Inflammatory macrophage treated with lipopolysaccharide for 4 hours (primary cell): ENCODE results near the gene CHST15.

ENCODE experiments used
- DNase-seq: peaks from one replicate; pipeline ENCODE4 v3.0.0-alpha.2; 2020

The CHST15 gene

GRCh38 chr10:123993534-123994416 lies 99.6 kb downstream of the CHST15 start:
- no peak for DNase-seq

GRCh38 chr10:123991611-123992570 lies 101.5 kb downstream of the CHST15 start:
- no peak for DNase-seq

GRCh38 chr10:123990889-123991288 lies 102.5 kb downstream of the CHST15 start:
- DNase-seq: no peak

- DNase-seq: no peak
Observed at GRCh38 chr10:123988694-123989093, 104.7 kb downstream of the CHST15 start.

GRCh38 chr10:123986736-123987135 lies 106.7 kb downstream of the CHST15 start:
- no peak for DNase-seq

- DNase-seq: peak; percentile 1
Observed at GRCh38 chr10:123974406-123974805, 119.0 kb downstream of the CHST15 start.

GRCh38 chr10:123972481-123973401 lies 120.7 kb downstream of the CHST15 start:
- no peak for DNase-seq

- DNase-seq: no peak
Observed at GRCh38 chr10:123970927-123971286, 122.5 kb downstream of the CHST15 start.

GRCh38 chr10:123970207-123970926 lies 123.0 kb downstream of the CHST15 start:
- DNase-seq: no peak

- peak; percentile 40 for DNase-seq
Observed at GRCh38 chr10:123967626-123968243, 125.7 kb downstream of the CHST15 start.

- no peak for DNase-seq
Observed at GRCh38 chr10:123966896-123967231, 126.5 kb downstream of the CHST15 start.

GRCh38 chr10:123965973-123966895 lies 127.2 kb downstream of the CHST15 start:
- no peak for DNase-seq

- DNase-seq: no peak
Observed at GRCh38 chr10:123964953-123965352, 128.4 kb downstream of the CHST15 start.

- no peak for DNase-seq
Observed at GRCh38 chr10:123962756-123963530, 130.5 kb downstream of the CHST15 start.

GRCh38 chr10:123958241-123958640 lies 135.2 kb downstream of the CHST15 start:
- DNase-seq: no peak
